ENCODE results near the gene GOLGA6L26.
"Not testable (repeated sequence)": the region's sequence is repeated elsewhere in the genome, so short reads cannot be mapped to it uniquely, and the experiment has no call there.

GOLGA6L26 gene

GRCh38 chr15:23311233-23311632 lies 22.8 kb downstream of the GOLGA6L26 start:
- not testable (repeated sequence) for ATAC-seq (replicated peaks; ENCODE audit: extremely low read depth, poor library complexity, severe bottlenecking); H3K27ac Mint-ChIP-seq (ENCODE audit: low read depth); H3K27me3 Mint-ChIP-seq; H3K9me3 Mint-ChIP-seq; DNase-seq (ENCODE audit: low spot score in 2 of 2); H3K4me3 Mint-ChIP-seq
- Mint-ChIP-seq H3K4me1 (peaks cover 24% of the 10 kb centered on the region), H3K36me3 (ENCODE audit: insufficient read depth) (peaks cover 16% of the 10 kb centered on the region)

- H3K27ac Mint-ChIP-seq (ENCODE audit: low read depth); DNase-seq (ENCODE audit: low spot score in 2 of 2); H3K9me3 Mint-ChIP-seq; H3K27me3 Mint-ChIP-seq; H3K4me3 Mint-ChIP-seq; ATAC-seq (replicated peaks; ENCODE audit: extremely low read depth, poor library complexity, severe bottlenecking): not testable (repeated sequence)
- Mint-ChIP-seq H3K36me3 (ENCODE audit: insufficient read depth) (peaks cover 18% of the 10 kb centered on the region), H3K4me1 (peaks cover 48% of the 10 kb centered on the region)
Observed at GRCh38 chr15:23305921-23306320, 28.1 kb downstream of the GOLGA6L26 start.

GRCh38 chr15:23304805-23305204 lies 29.2 kb downstream of the GOLGA6L26 start:
- peaks cover 48% of the 10 kb centered on the region for H3K4me1 Mint-ChIP-seq
- not testable (repeated sequence) for ATAC-seq (replicated peaks; ENCODE audit: extremely low read depth, poor library complexity, severe bottlenecking); H3K9me3 Mint-ChIP-seq; H3K27me3 Mint-ChIP-seq; DNase-seq (ENCODE audit: low spot score in 2 of 2)
- H3K4me3 Mint-ChIP-seq: peak overlapping the region; percentile 98
- peaks cover 14% of the 10 kb centered on the region for H3K36me3 Mint-ChIP-seq (ENCODE audit: insufficient read depth)
- H3K27ac Mint-ChIP-seq (ENCODE audit: low read depth): peak overlapping the region; percentile 92

- Mint-ChIP-seq H3K4me1 (peaks cover 48% of the 10 kb centered on the region), H3K4me3 (peak overlapping the region; percentile 98), H3K36me3 (ENCODE audit: insufficient read depth) (peaks cover 12% of the 10 kb centered on the region), H3K27ac (ENCODE audit: low read depth) (peak overlapping the region; percentile 92)
- DNase-seq (ENCODE audit: low spot score in 2 of 2); H3K27me3 Mint-ChIP-seq; H3K9me3 Mint-ChIP-seq; ATAC-seq (replicated peaks; ENCODE audit: extremely low read depth, poor library complexity, severe bottlenecking): not testable (repeated sequence)
Observed at GRCh38 chr15:23304267-23304666, 29.7 kb downstream of the GOLGA6L26 start.

- not testable (repeated sequence) for H3K27me3 Mint-ChIP-seq; H3K36me3 Mint-ChIP-seq (ENCODE audit: insufficient read depth); H3K9me3 Mint-ChIP-seq
- peak; percentile 19 for ATAC-seq (replicated peaks; ENCODE audit: extremely low read depth, poor library complexity, severe bottlenecking)
- DNase-seq (ENCODE audit: low spot score in 2 of 2): peak in 1 of 2 donors; percentile 22
- H3K27ac Mint-ChIP-seq (ENCODE audit: low read depth): peak overlapping the region; percentile 92
- peak overlapping the region; percentile 98 for H3K4me3 Mint-ChIP-seq
- peaks cover 46% of the 10 kb centered on the region for H3K4me1 Mint-ChIP-seq
Observed at GRCh38 chr15:23303654-23304053, 30.3 kb downstream of the GOLGA6L26 start.

GRCh38 chr15:23303246-23303645 lies 30.8 kb downstream of the GOLGA6L26 start:
- DNase-seq (ENCODE audit: low spot score in 2 of 2); H3K27me3 Mint-ChIP-seq; H3K27ac Mint-ChIP-seq (ENCODE audit: low read depth); H3K36me3 Mint-ChIP-seq (ENCODE audit: insufficient read depth); H3K9me3 Mint-ChIP-seq; H3K4me3 Mint-ChIP-seq: not testable (repeated sequence)
- peaks cover 42% of the 10 kb centered on the region for H3K4me1 Mint-ChIP-seq
- peak; percentile 82 for ATAC-seq (replicated peaks; ENCODE audit: extremely low read depth, poor library complexity, severe bottlenecking)

Data from central memory CD8-positive, alpha-beta T cell (primary cell).